Keratinocyte (primary cell): Measurements from ENCODE around the gene TRPV2. TPM values are rescaled to one million over a fixed set of nuclear protein-coding genes. Genes with fewer than 3 reads are reported as not detected.
"Not testable (repeated sequence)": the region's sequence is repeated elsewhere in the genome, so short reads cannot be mapped to it uniquely, and the experiment has no call there.

Source experiments
- DNase-seq: peaks from one replicate; pipeline ENCODE4 v3.0.0-alpha.2; 2011; ENCODE audit warnings: low read depth, missing footprints, low spot score
- FAIRE-seq: peaks from 2 replicates; lab custom pipeline; 2011; peaks lifted over from hg19 to GRCh38; lab: Jason Lieb, UNC
- H2AFZ ChIP-seq: 2 replicates; pipeline ENCODE4 v1.6.0; 2012; ENCODE audit warnings: low read length, control low read depth, inconsistent platforms; ENCODE audit not compliant: control insufficient read depth
- H3K27ac ChIP-seq: 2 replicates; pipeline ENCODE4 v1.5.1; 2011; ENCODE audit warnings: low read length; ENCODE audit not compliant: control insufficient read depth, insufficient read depth
- H3K27me3 ChIP-seq: 3 replicates; pipeline ENCODE4 v1.6.0; 2011; ENCODE audit warnings: low read length; ENCODE audit not compliant: control insufficient read depth, insufficient read depth; ENCODE audit errors: extremely low read depth
- H3K36me3 ChIP-seq, 2 experiments: 2 replicates in 1 of 2; 3 replicates in 1 of 2; pipeline ENCODE4 v1.5.1; 2011; ENCODE audit warnings: low read length in 2 of 2, mild to moderate bottlenecking in 1 of 2; ENCODE audit not compliant: control insufficient read depth in 2 of 2, insufficient read depth in 2 of 2; ENCODE audit errors: extremely low read depth in 1 of 2
- H3K4me1 ChIP-seq: 3 replicates; pipeline ENCODE4 v1.5.1; 2011; ENCODE audit warnings: low read length; ENCODE audit not compliant: control insufficient read depth, insufficient read depth; ENCODE audit errors: extremely low read depth
- H3K4me2 ChIP-seq: 3 replicates; pipeline ENCODE4 v1.6.0; 2011; ENCODE audit warnings: low read depth, low read length; ENCODE audit not compliant: control insufficient read depth, insufficient read depth; ENCODE audit errors: extremely low read depth
- H3K4me3 ChIP-seq, 3 experiments: fragments of 200-600 bp in 1 of 3; sonication (generic) in 1 of 3; 2 replicates in 2 of 3; 3 replicates in 1 of 3; pipeline ENCODE4 v1.5.1; 2011 to 2016; ENCODE audit warnings: low read length in 3 of 3, mild to moderate bottlenecking in 3 of 3, control low read depth in 2 of 3, inconsistent platforms in 1 of 3, low read depth in 1 of 3, mixed read lengths in 1 of 3, mixed run types in 1 of 3, moderate library complexity in 1 of 3; ENCODE audit not compliant: control insufficient read depth in 2 of 3, insufficient read depth in 2 of 3; ENCODE audit errors: extremely low read depth in 1 of 3
- H3K79me2 ChIP-seq: 2 replicates; pipeline ENCODE4 v1.6.0; 2012; ENCODE audit warnings: low read length; ENCODE audit not compliant: control insufficient read depth, insufficient read depth
- H3K9ac ChIP-seq: 3 replicates; pipeline ENCODE4 v1.6.0; 2011; ENCODE audit warnings: low read length; ENCODE audit not compliant: control insufficient read depth, insufficient read depth; ENCODE audit errors: extremely low read depth
- H3K9me1 ChIP-seq: 3 replicates; pipeline ENCODE4 v1.6.0; 2011; ENCODE audit warnings: low read length; ENCODE audit not compliant: control insufficient read depth, insufficient read depth; ENCODE audit errors: extremely low read depth
- H3K9me3 ChIP-seq: 2 replicates; pipeline ENCODE4 v1.5.1; 2012; ENCODE audit warnings: low read depth, low read length; ENCODE audit not compliant: control insufficient read depth
- H4K20me1 ChIP-seq: 3 replicates; pipeline ENCODE4 v1.6.0; 2011; ENCODE audit warnings: low read length; ENCODE audit not compliant: control insufficient read depth, insufficient read depth; ENCODE audit errors: extremely low read depth
- EZH2 ChIP-seq: IDR thresholded peaks from one replicate; pipeline ENCODE4 v1.6.1; 2012; ENCODE audit warnings: inconsistent platforms, mild to moderate bottlenecking, low read length, moderate library complexity
- dilution Hi-C: fragments of 300-500 bp; cut with MboI; formaldehyde crosslinking; loops from one replicate; pipeline ENCODE4 v1.7.0; 2020; ENCODE audit warnings: low sequenced_read_pairs; ENCODE audit not compliant: extremely low pct_ligation_motif_present
- polyA plus RNA-seq, 5 experiments: library from polyadenylated mRNA; depleted of rRNA in 3 of 5; stranded (reverse) in 3 of 5; stranded (forward) in 1 of 5; unstranded in 1 of 5; fragments of >200 nt; gene quantifications; 1 replicate in 1 of 5; 2 replicates in 3 of 5; 3 replicates in 1 of 5; pipeline versions ENCODE4 v1.2.1 to v1.2.3, GENCODE V29; 2011 to 2012; ENCODE audit warnings: missing spikeins in 2 of 5, low read depth in 1 of 5, low replicate concordance in 1 of 5
- TF ChIP-seq, protein P1 (sequence below), 3 experiments: IDR thresholded peaks in 1 of 3; conservative IDR thresholded peaks in 1 of 3; optimal IDR thresholded peaks in 1 of 3; 2 replicates in 2 of 3; 3 replicates in 1 of 3; pipeline versions ENCODE3 to v1.5.1; 2011; ENCODE audit warnings: low read length in 3 of 3, mild to moderate bottlenecking in 3 of 3, moderate library complexity in 2 of 3, control low read depth in 1 of 3, inconsistent platforms in 1 of 3; ENCODE audit not compliant: insufficient read depth in 2 of 3; ENCODE audit errors: extremely low read depth in 1 of 3

Gene TRPV2
- polyA plus RNA-seq, 1 donor (not counting 4 experiments of a cell fraction or from before 2014, with no cell fraction given): 0.09 TPM

DNA sequence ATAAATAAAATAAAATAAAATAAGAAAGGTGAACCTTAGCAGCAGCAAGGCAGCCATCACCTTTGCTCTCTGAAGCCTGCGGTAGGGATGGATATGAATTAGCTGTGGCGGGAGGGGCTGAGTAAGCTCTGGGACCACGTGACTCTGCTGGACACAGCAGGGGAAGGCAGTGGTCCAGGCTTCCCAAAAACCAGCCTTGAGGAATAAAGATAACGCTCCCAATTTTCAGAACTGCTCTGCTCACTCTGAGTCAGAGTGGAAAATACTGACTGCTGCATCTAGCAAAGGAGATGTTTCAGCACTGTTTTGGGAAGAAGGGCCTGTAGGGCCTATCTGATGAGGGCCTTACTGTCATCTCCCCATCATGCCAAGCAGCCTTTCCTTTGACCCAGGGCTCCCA is 19.5 kb upstream of the TRPV2 start:
- FAIRE-seq, H3K9me1 ChIP-seq, H3K27ac ChIP-seq, H3K27me3 ChIP-seq, H3K4me3 ChIP-seq, H3K9ac ChIP-seq, H3K9me3 ChIP-seq, DNase-seq, H3K36me3 ChIP-seq, H3K79me2 ChIP-seq, H3K4me2 ChIP-seq, dilution Hi-C loops, H3K4me1 ChIP-seq, H4K20me1 ChIP-seq, H2AFZ ChIP-seq: not testable (repeated sequence)

DNA sequence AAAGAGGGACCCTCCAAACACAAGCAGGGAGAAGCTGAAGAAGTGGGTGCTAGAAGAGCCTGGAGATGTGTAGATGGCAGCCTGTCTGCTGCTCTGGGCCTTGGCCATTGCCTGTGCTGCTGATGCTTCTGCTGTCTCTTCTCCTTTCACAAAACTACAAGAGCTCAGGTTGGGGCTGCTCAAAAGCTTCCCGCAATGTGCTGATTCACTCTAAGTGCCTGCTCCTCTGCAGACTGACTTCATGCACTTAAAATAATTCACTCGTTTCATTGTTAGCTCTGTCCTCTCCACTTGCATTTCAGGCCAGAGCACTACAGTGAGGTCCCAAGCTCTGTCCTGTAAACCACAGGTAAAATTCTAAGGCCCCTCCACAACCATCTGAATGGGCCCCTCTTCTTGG is 18.7 kb upstream of the TRPV2 start:
- DNase-seq, H3K4me2 ChIP-seq, H2AFZ ChIP-seq, H3K4me1 ChIP-seq, H4K20me1 ChIP-seq, H3K4me3 ChIP-seq, H3K9me3 ChIP-seq, H3K27me3 ChIP-seq, H3K9ac ChIP-seq, dilution Hi-C loops, H3K9me1 ChIP-seq, H3K36me3 ChIP-seq, H3K27ac ChIP-seq, FAIRE-seq, H3K79me2 ChIP-seq: not testable (repeated sequence)

DNA sequence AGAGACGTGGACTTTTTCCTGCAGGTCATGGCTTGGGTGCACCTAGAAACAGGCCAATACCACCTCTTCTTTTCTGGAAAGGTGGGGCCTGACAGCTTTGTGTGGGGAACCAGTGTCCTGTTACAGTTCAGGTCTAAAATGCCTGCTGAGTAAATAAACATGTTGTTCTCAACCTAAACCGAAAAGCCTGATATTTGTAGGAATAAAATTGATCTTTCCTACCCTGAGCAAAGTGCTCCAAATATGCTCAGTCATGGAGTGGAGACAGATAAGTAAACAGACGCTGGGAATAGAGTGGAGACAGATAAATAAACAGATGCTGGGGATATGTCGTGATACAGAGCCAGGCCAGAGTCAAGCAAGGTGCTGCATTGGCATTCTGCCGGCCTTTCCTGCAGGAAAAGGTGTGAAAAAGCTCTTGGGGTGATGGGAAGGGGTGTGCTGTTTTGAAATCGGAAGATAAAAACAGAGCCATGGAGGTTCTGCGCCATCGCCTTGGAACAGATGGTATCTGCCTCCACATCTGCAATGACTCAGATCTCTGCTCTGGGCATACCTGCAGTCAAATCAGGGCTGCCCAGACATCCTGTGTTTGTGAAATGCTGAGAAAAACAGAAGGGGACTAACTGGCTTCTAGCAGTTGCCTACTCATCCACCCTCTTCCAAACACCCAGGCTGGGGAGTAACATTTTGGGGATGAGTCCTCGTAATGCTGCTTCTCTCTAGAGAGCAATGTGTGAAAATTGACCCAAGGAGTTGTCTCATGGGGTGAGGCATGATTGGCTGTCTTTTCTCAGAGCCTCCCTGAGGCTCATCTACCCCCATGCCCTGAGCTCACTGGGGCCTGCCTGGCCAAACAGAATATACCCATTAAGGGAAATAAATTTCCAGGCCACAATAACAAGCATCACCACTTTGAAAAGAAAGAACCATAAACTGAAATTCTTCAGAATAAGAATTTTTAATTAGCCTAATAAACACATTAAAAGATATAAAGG is 16.8 kb upstream of the TRPV2 start:
- peak overlapping the region; percentile 94 for H2AFZ ChIP-seq
- FAIRE-seq: peak; percentile 89
- H3K4me1 ChIP-seq: peaks cover 9% of the 10 kb centered on the region
- no peaks in the 10 kb centered on the region for H3K27me3 ChIP-seq
- H3K9me1 ChIP-seq: no peaks in the 10 kb centered on the region
- no peaks in the 10 kb centered on the region for H4K20me1 ChIP-seq
- no peaks in the 10 kb centered on the region for H3K79me2 ChIP-seq
- DNase-seq: no peak
- peak overlapping the region; percentile 40 for H3K27ac ChIP-seq
- TF ChIP-seq EZH2: no peak
- TF ChIP-seq, protein P1, sequence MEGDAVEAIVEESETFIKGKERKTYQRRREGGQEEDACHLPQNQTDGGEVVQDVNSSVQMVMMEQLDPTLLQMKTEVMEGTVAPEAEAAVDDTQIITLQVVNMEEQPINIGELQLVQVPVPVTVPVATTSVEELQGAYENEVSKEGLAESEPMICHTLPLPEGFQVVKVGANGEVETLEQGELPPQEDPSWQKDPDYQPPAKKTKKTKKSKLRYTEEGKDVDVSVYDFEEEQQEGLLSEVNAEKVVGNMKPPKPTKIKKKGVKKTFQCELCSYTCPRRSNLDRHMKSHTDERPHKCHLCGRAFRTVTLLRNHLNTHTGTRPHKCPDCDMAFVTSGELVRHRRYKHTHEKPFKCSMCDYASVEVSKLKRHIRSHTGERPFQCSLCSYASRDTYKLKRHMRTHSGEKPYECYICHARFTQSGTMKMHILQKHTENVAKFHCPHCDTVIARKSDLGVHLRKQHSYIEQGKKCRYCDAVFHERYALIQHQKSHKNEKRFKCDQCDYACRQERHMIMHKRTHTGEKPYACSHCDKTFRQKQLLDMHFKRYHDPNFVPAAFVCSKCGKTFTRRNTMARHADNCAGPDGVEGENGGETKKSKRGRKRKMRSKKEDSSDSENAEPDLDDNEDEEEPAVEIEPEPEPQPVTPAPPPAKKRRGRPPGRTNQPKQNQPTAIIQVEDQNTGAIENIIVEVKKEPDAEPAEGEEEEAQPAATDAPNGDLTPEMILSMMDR (optimal IDR thresholded peaks at IDR 0.05 in 1 of 3, IDR thresholded peaks at IDR 0.05 in 1 of 3, conservative IDR thresholded peaks at IDR 0.05 in 1 of 3; ENCODE audit: extremely low read depth in 1 of 3, insufficient read depth in 2 of 3, low read length in 3 of 3): no peak
- H3K4me3 ChIP-seq: no peak overlapping the region
- no peaks in the 10 kb centered on the region for H3K36me3 ChIP-seq
- H3K4me2 ChIP-seq: peak overlapping the region; percentile 66
- dilution Hi-C loops: no loop called here
- H3K9me3 ChIP-seq: no peaks in the 10 kb centered on the region
- H3K9ac ChIP-seq: no peak overlapping the region

DNA sequence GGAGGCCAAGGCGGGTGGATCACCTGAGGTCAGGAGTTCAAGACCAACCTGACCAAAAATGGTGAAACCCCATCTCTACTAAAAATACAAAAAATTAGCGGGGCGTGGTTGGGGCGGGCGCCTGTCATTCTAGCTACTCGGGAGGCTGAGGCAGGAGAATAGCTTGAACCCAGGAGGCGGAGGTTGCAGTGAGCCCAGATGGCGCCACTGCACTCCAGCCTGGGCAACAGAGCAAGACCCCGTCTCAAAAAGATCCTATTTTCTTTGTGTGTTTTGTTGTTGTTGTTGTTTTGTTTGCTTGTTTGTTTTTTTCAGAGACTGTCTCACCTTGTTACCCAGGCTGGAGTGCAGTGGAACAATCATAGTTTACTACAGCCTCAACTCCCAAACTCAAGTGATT is 11.5 kb upstream of the TRPV2 start:
- H3K36me3 ChIP-seq, dilution Hi-C loops, H4K20me1 ChIP-seq, DNase-seq, H3K79me2 ChIP-seq, H3K27me3 ChIP-seq, FAIRE-seq, H3K27ac ChIP-seq, H3K4me3 ChIP-seq, H3K9me1 ChIP-seq, H3K9ac ChIP-seq, H3K9me3 ChIP-seq, H2AFZ ChIP-seq, H3K4me2 ChIP-seq: not testable (repeated sequence)
- H3K4me1 ChIP-seq: peaks cover 12% of the 10 kb centered on the region
